Naive thymus-derived CD4-positive, alpha-beta T cell (primary cell): ENCODE data around the gene AP1G2. TPM values are rescaled to one million over a fixed set of nuclear protein-coding genes. Genes with fewer than 3 reads are reported as not detected.
"Not testable (repeated sequence)": the region's sequence is repeated elsewhere in the genome, so short reads cannot be mapped to it uniquely, and the experiment has no call there.

ENCODE experiments used
- ATAC-seq: fragments of 150-1000 bp; cut with Tn5 transposase; 2 replicates; pipeline ENCODE4 v1.10.0; 2021; ENCODE audit warnings: mild to moderate bottlenecking, moderate library complexity
- CTCF ChIA-PET: fragments of 350-600 bp; sonication (Branson Sonifier 250); formaldehyde crosslinking; loops from one replicate; lab custom pipeline; 2021; ENCODE audit warnings: antibody characterized with exemption; lab: Charles Lee
- POLR2A ChIA-PET: fragments of 350-600 bp; sonication (Branson Sonifier 250); formaldehyde crosslinking; loops from one replicate; lab custom pipeline; 2021; ENCODE audit warnings: antibody characterized with exemption, inconsistent platforms; lab: Charles Lee
- DNase-seq, 9 donors: peaks; one replicate each; pipeline versions ENCODE4 v3.0.0 to v3.0.0-alpha.2; 2020 to 2022; ENCODE audit warnings: mixed read lengths in 1 of 9
- H3K27ac ChIP-seq: one replicate; pipeline ENCODE4 v1.7.0; 2013; ENCODE audit warnings: mild to moderate bottlenecking, low read depth, low read length, moderate library complexity
- H3K27me3 ChIP-seq, 2 donors: one replicate each; pipeline ENCODE4 v1.7.0; 2013; ENCODE audit warnings: low read length in 2 of 2, mild to moderate bottlenecking in 2 of 2, moderate library complexity in 2 of 2; ENCODE audit not compliant: control insufficient read depth in 2 of 2, insufficient read depth in 2 of 2
- H3K36me3 ChIP-seq, 3 experiments: 1 replicate in 2 of 3; 2 replicates in 1 of 3; pipeline ENCODE4 v1.7.0; 2013; ENCODE audit warnings: low read length in 3 of 3, mild to moderate bottlenecking in 3 of 3, moderate library complexity in 1 of 3; ENCODE audit not compliant: insufficient read depth in 3 of 3, control insufficient read depth in 2 of 3
- H3K4me1 ChIP-seq, 2 donors: one replicate each; pipeline ENCODE4 v1.7.0; 2013; ENCODE audit warnings: low read length in 2 of 2, mild to moderate bottlenecking in 2 of 2, moderate library complexity in 1 of 2; ENCODE audit not compliant: control insufficient read depth in 2 of 2, insufficient read depth in 2 of 2
- H3K4me3 ChIP-seq: 2 replicates; pipeline ENCODE4 v1.7.0; 2013; ENCODE audit warnings: mild to moderate bottlenecking, low read length
- H3K9me3 ChIP-seq, 3 experiments: 1 replicate in 2 of 3; 2 replicates in 1 of 3; pipeline ENCODE4 v1.7.0; 2013; ENCODE audit warnings: low read length in 3 of 3; ENCODE audit not compliant: control insufficient read depth in 2 of 3
- H3K27ac Mint-ChIP-seq, 9 donors: one replicate each; pipeline ENCODE4 v1.8.0; 2020 to 2022; ENCODE audit warnings: mixed read lengths in 9 of 9, mild to moderate bottlenecking in 8 of 9, moderate library complexity in 5 of 9, inconsistent platforms in 2 of 9
- H3K27me3 Mint-ChIP-seq, 5 donors: one replicate each; pipeline ENCODE4 v1.8.0; 2021 to 2022; ENCODE audit warnings: mixed read lengths in 5 of 5, mild to moderate bottlenecking in 1 of 5
- H3K36me3 Mint-ChIP-seq, 5 donors: one replicate each; pipeline ENCODE4 v1.8.0; 2020 to 2022; ENCODE audit warnings: mixed read lengths in 5 of 5, mild to moderate bottlenecking in 3 of 5, inconsistent platforms in 1 of 5
- H3K4me1 Mint-ChIP-seq, 7 donors: one replicate each; pipeline ENCODE4 v1.8.0; 2020 to 2022; ENCODE audit warnings: mixed read lengths in 7 of 7, mild to moderate bottlenecking in 3 of 7, inconsistent platforms in 1 of 7
- H3K4me3 Mint-ChIP-seq, 10 donors: one replicate each; pipeline ENCODE4 v1.8.0; 2020 to 2022; ENCODE audit warnings: mild to moderate bottlenecking in 10 of 10, mixed read lengths in 10 of 10, moderate library complexity in 6 of 10, inconsistent platforms in 2 of 10
- H3K9me3 Mint-ChIP-seq, 11 donors: one replicate each; pipeline ENCODE4 v1.8.0; 2020 to 2022; ENCODE audit warnings: mixed read lengths in 11 of 11, mild to moderate bottlenecking in 4 of 11, inconsistent platforms in 1 of 11, moderate library complexity in 1 of 11
- intact Hi-C, 2 donors: fragments of 100-400 bp; cut with micrococcal nuclease; formaldehyde crosslinking; loops; one replicate each; pipeline ENCODE4 v1.15.1; 2023
- polyA plus RNA-seq, 2 donors: library from polyadenylated mRNA; unstranded; fragments of 300-500 nt; fragmentation: Illumina TruSeq; gene quantifications; one replicate each; pipeline ENCODE4 v1.2.3, GENCODE V29; 2021
- total RNA-seq, 6 experiments: library from RNA in 5 of 6; stranded (reverse) in 5 of 6; gene quantifications; 1 replicate in 5 of 6; 2 replicates in 1 of 6; pipeline ENCODE4 v1.2.3 and lab custom pipeline; 2021 to 2026

Gene AP1G2
- total and polyA plus RNA-seq, 7 experiments from 2014 or later: 66.4 to 548 (median 270) TPM

- peaks cover 0 to 10% (median 5%) of the 10 kb centered on the region in 7 donors for H3K4me1 Mint-ChIP-seq
These were observed 34.2 kb upstream of the AP1G2 start for GRCh38 chr14:23601845-23602180.

GRCh38 chr14:23601424-23601823, 33.8 kb upstream of the AP1G2 start:
- H3K4me1 Mint-ChIP-seq: peaks cover 0 to 8% (median 5%) of the 10 kb centered on the region in 7 donors
- CTCF ChIA-PET: no interaction called here
- Histone ChIP-seq H3K27me3 (no peaks in the 10 kb centered on the region), H3K4me1 (no peaks in the 10 kb centered on the region), H3K27ac (no peak overlapping the region), H3K4me3 (no peak overlapping the region), H3K36me3 (no peaks in the 10 kb centered on the region), H3K9me3 (no peaks in the 10 kb centered on the region)
- no peak overlapping the region for H3K4me3 Mint-ChIP-seq
- peaks cover 0 to 8% (median 4%) of the 10 kb centered on the region in 5 donors for H3K36me3 Mint-ChIP-seq
- H3K9me3 Mint-ChIP-seq: peaks cover 0 to 15% (median 0%) of the 10 kb centered on the region in 11 donors
- DNase-seq: no peak
- H3K27ac Mint-ChIP-seq: peak overlapping the region in 1 of 9 donors; percentile 51
- intact Hi-C loops: no loop called here
- POLR2A ChIA-PET: no interaction called here
- no peak for ATAC-seq
- peaks cover 0 to 4% (median 0%) of the 10 kb centered on the region in 5 donors for H3K27me3 Mint-ChIP-seq

More at GRCh38 chr14:23601845-23602180, 34.2 kb upstream of the AP1G2 start:
- H3K4me3 Mint-ChIP-seq: no peak overlapping the region
- H3K27me3 Mint-ChIP-seq: peaks cover 0 to 4% (median 0%) of the 10 kb centered on the region in 5 donors
- no peak for ATAC-seq
- ChIA-PET CTCF (no interaction called here), POLR2A (no interaction called here)
- no peak for DNase-seq
- H3K9me3 ChIP-seq: no peaks in the 10 kb centered on the region
- no peak overlapping the region for H3K27ac ChIP-seq
- no peak overlapping the region for H3K27ac Mint-ChIP-seq
- intact Hi-C loops: no loop called here
- H3K4me1 ChIP-seq: no peaks in the 10 kb centered on the region
- H3K9me3 Mint-ChIP-seq: peaks cover 0 to 15% (median 0%) of the 10 kb centered on the region in 11 donors
- no peak overlapping the region for H3K4me3 ChIP-seq
- no peaks in the 10 kb centered on the region for H3K27me3 ChIP-seq
- no peaks in the 10 kb centered on the region for H3K36me3 ChIP-seq
- H3K36me3 Mint-ChIP-seq: peaks cover 0 to 8% (median 4%) of the 10 kb centered on the region in 5 donors

GRCh38 chr14:23600806-23601205, 33.2 kb upstream of the AP1G2 start:
- Histone ChIP-seq H3K36me3 (no peaks in the 10 kb centered on the region), H3K4me3 (no peak overlapping the region), H3K4me1 (no peaks in the 10 kb centered on the region), H3K9me3 (no peaks in the 10 kb centered on the region), H3K27me3 (no peaks in the 10 kb centered on the region), H3K27ac (no peak overlapping the region)
- no peak overlapping the region for H3K4me3 Mint-ChIP-seq
- H3K36me3 Mint-ChIP-seq: peaks cover 0 to 8% (median 4%) of the 10 kb centered on the region in 5 donors
- H3K4me1 Mint-ChIP-seq: peaks cover 0 to 5% (median 3%) of the 10 kb centered on the region in 7 donors
- no peak for DNase-seq
- intact Hi-C loops: no loop called here
- peaks cover 0 to 15% (median 0%) of the 10 kb centered on the region in 11 donors for H3K9me3 Mint-ChIP-seq
- CTCF ChIA-PET: no interaction called here
- H3K27ac Mint-ChIP-seq: no peak overlapping the region
- POLR2A ChIA-PET: no interaction called here
- no peak for ATAC-seq
- peaks cover 0 to 3% (median 0%) of the 10 kb centered on the region in 5 donors for H3K27me3 Mint-ChIP-seq

GRCh38 chr14:23600322-23600707, 32.7 kb upstream of the AP1G2 start:
- Mint-ChIP-seq H3K9me3 (peaks cover 0 to 15% (median 0%) of the 10 kb centered on the region in 11 donors), H3K4me3 (no peak overlapping the region), H3K4me1 (no peaks in the 10 kb centered on the region), H3K27me3 (no peaks in the 10 kb centered on the region), H3K36me3 (peaks cover 0 to 5% (median 4%) of the 10 kb centered on the region in 5 donors), H3K27ac (no peak overlapping the region)
- ATAC-seq (no peak), DNase-seq (no peak)
- Histone ChIP-seq H3K9me3 (no peaks in the 10 kb centered on the region), H3K4me3 (no peak overlapping the region), H3K36me3 (no peaks in the 10 kb centered on the region), H3K27ac (no peak overlapping the region), H3K4me1 (no peaks in the 10 kb centered on the region), H3K27me3 (no peaks in the 10 kb centered on the region)
- ChIA-PET CTCF (no interaction called here), POLR2A (no interaction called here)
- intact Hi-C loops: no loop called here

GRCh38 chr14:23594191-23594590, 26.6 kb upstream of the AP1G2 start:
- H3K36me3 ChIP-seq, H3K27me3 ChIP-seq, CTCF ChIA-PET, H3K9me3 ChIP-seq, POLR2A ChIA-PET, intact Hi-C loops, H3K27ac Mint-ChIP-seq, H3K4me1 ChIP-seq, H3K9me3 Mint-ChIP-seq, H3K27ac ChIP-seq, H3K4me1 Mint-ChIP-seq, DNase-seq, H3K36me3 Mint-ChIP-seq, H3K4me3 ChIP-seq, H3K27me3 Mint-ChIP-seq, H3K4me3 Mint-ChIP-seq, ATAC-seq: not testable (repeated sequence)

- H3K4me3 ChIP-seq: no peak overlapping the region
- ChIA-PET CTCF (interaction anchor here (0.9 to 3.0 kb wide), 5 partner anchors 20 to 364 kb away, joined by 3 to 25 read pairs (median 4); no protein-coding TSS in a partner anchor), POLR2A (interaction anchor here (0.6 kb wide), 2 partner anchors 9 to 829 kb away, joined by 3 to 7 read pairs; no protein-coding TSS in a partner anchor)
- no peaks in the 10 kb centered on the region for H3K36me3 Mint-ChIP-seq
- H3K27me3 ChIP-seq: no peaks in the 10 kb centered on the region
- intact Hi-C loops: no loop called here
- ATAC-seq (no peak), DNase-seq (no peak)
- H3K9me3 Mint-ChIP-seq: peaks cover 0 to 2% (median 0%) of the 10 kb centered on the region in 11 donors
- H3K4me1 ChIP-seq: no peaks in the 10 kb centered on the region
- no peaks in the 10 kb centered on the region for H3K36me3 ChIP-seq
- H3K4me1 Mint-ChIP-seq: peaks cover 3 to 13% (median 9%) of the 10 kb centered on the region in 7 donors
- H3K9me3 ChIP-seq: no peaks in the 10 kb centered on the region
- H3K4me3 Mint-ChIP-seq: no peak overlapping the region
- no peak overlapping the region for H3K27ac ChIP-seq
- H3K27ac Mint-ChIP-seq: no peak overlapping the region
- H3K27me3 Mint-ChIP-seq: peaks cover 6 to 21% (median 11%) of the 10 kb centered on the region in 5 donors
These were observed 22.6 kb upstream of the AP1G2 start for GRCh38 chr14:23590198-23590597.

GRCh38 chr14:23589606-23590005, 22.0 kb upstream of the AP1G2 start:
- Histone ChIP-seq H3K27me3 (no peaks in the 10 kb centered on the region), H3K4me3 (no peak overlapping the region), H3K27ac (no peak overlapping the region), H3K4me1 (no peaks in the 10 kb centered on the region), H3K36me3 (no peaks in the 10 kb centered on the region), H3K9me3 (no peaks in the 10 kb centered on the region)
- intact Hi-C loops: loop anchor here (1.0 kb wide), 5 partner anchors 43 to 365 kb away; no protein-coding TSS in a partner anchor
- peaks cover 6 to 21% (median 11%) of the 10 kb centered on the region in 5 donors for H3K27me3 Mint-ChIP-seq
- ChIA-PET POLR2A (interaction anchor here (1.1 to 1.5 kb wide), 3 partner anchors 21 to 341 kb away, joined by 3 to 5 read pairs (median 4); partner anchors contain the start of gene AP1G2), CTCF (interaction anchor here (0.6 to 3.6 kb wide), 14 partner anchors 17 to 365 kb away, joined by 3 to 25 read pairs (median 6); no protein-coding TSS in a partner anchor)
- H3K4me3 Mint-ChIP-seq: no peak overlapping the region
- H3K9me3 Mint-ChIP-seq: peaks cover 0 to 2% (median 0%) of the 10 kb centered on the region in 11 donors
- no peak for ATAC-seq
- H3K27ac Mint-ChIP-seq: peak overlapping the region in 1 of 9 donors; percentile 21
- H3K36me3 Mint-ChIP-seq: no peaks in the 10 kb centered on the region
- peaks cover 3 to 13% (median 9%) of the 10 kb centered on the region in 7 donors for H3K4me1 Mint-ChIP-seq
- no peak for DNase-seq
